ENCODE data around the gene FNIP2.

Gene FNIP2

GRCh38 chr4:158810487-158811215 is 41.8 kb downstream of the FNIP2 start:
- Histone ChIP-seq H3K36me3 (ENCODE audit: control insufficient read depth, low read depth, low read length) (no peaks in the 10 kb centered on the region), H3K9me3 (ENCODE audit: control insufficient read depth, low read depth, low read length) (no peaks in the 10 kb centered on the region), H3K4me3 (ENCODE audit: low read length) (no peak overlapping the region), H3K27ac (ENCODE audit: low read length) (no peak overlapping the region), H3K9ac (ENCODE audit: low read length) (no peak overlapping the region), H3K27me3 (ENCODE audit: control insufficient read depth, insufficient read depth, low read length) (no peaks in the 10 kb centered on the region), H3K4me1 (ENCODE audit: control insufficient read depth, low read depth, low read length) (peaks cover 7% of the 10 kb centered on the region)

- H3K9me3 ChIP-seq (ENCODE audit: control insufficient read depth, low read depth, low read length), result no peaks in the 10 kb centered on the region
- H3K4me3 ChIP-seq (ENCODE audit: low read length), result no peak overlapping the region
- H3K27ac ChIP-seq (ENCODE audit: low read length), result no peak overlapping the region
- no peaks in the 10 kb centered on the region for H3K36me3 ChIP-seq (ENCODE audit: control insufficient read depth, low read depth, low read length)
- no peak overlapping the region for H3K9ac ChIP-seq (ENCODE audit: low read length)
- H3K4me1 ChIP-seq (ENCODE audit: control insufficient read depth, low read depth, low read length), result peaks cover 3% of the 10 kb centered on the region
- H3K27me3 ChIP-seq (ENCODE audit: control insufficient read depth, insufficient read depth, low read length), result no peaks in the 10 kb centered on the region
These were observed 42.4 kb downstream of the FNIP2 start for GRCh38 chr4:158811216-158811540.

DNA sequence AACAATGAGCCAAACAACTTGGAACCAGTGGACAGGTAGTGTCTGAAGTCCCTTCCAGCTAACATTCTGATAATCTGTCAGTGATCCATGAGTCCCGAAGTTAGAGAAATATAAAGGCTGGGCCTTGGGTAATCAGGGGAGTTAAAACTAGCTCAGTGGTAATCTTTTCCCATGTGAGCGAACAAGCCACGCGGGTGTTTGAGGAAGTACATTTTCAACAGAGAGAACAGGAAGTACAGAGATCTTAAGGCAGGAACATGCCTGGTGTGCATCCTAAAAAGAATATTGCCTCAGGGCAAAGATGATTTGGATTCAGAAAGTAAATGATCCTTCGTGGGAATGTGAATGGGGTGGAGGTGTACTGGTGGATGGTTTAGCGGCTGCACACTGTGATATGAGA is 42.9 kb downstream of the FNIP2 start:
- H3K9me3 ChIP-seq (ENCODE audit: control insufficient read depth, low read depth, low read length), result no peaks in the 10 kb centered on the region
- H3K36me3 ChIP-seq (ENCODE audit: control insufficient read depth, low read depth, low read length), result no peaks in the 10 kb centered on the region
- no peak overlapping the region for H3K9ac ChIP-seq (ENCODE audit: low read length)
- H3K27me3 ChIP-seq (ENCODE audit: control insufficient read depth, insufficient read depth, low read length), result no peaks in the 10 kb centered on the region
- no peak overlapping the region for H3K4me3 ChIP-seq (ENCODE audit: low read length)
- no peak overlapping the region for H3K27ac ChIP-seq (ENCODE audit: low read length)
- peaks cover 3% of the 10 kb centered on the region for H3K4me1 ChIP-seq (ENCODE audit: control insufficient read depth, low read depth, low read length)

DNA sequence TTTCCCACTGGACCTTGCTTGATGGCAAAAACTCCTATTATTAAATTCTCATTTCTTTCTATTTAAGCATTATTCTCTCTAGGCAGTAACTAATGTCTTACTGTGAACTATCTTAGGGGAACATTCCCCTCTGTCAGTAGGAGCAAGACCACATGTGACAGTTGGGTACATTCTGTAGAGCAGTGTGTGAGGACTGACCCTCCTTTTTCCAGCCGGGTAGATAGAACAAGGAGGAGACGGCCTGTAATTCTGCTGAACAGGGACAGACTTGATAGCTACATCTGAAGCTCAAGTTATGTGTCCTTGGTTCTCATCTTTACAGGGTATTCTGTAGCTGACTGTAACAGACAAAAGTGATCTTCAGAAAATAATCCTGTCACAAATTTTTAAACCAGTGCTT is 43.3 kb downstream of the FNIP2 start:
- no peak overlapping the region for H3K27ac ChIP-seq (ENCODE audit: low read length)
- H3K9me3 ChIP-seq (ENCODE audit: control insufficient read depth, low read depth, low read length), result no peaks in the 10 kb centered on the region
- H3K4me3 ChIP-seq (ENCODE audit: low read length), result no peak overlapping the region
- no peak overlapping the region for H3K9ac ChIP-seq (ENCODE audit: low read length)
- H3K36me3 ChIP-seq (ENCODE audit: control insufficient read depth, low read depth, low read length), result no peaks in the 10 kb centered on the region
- H3K27me3 ChIP-seq (ENCODE audit: control insufficient read depth, insufficient read depth, low read length), result no peaks in the 10 kb centered on the region
- peaks cover 3% of the 10 kb centered on the region for H3K4me1 ChIP-seq (ENCODE audit: control insufficient read depth, low read depth, low read length)

DNA sequence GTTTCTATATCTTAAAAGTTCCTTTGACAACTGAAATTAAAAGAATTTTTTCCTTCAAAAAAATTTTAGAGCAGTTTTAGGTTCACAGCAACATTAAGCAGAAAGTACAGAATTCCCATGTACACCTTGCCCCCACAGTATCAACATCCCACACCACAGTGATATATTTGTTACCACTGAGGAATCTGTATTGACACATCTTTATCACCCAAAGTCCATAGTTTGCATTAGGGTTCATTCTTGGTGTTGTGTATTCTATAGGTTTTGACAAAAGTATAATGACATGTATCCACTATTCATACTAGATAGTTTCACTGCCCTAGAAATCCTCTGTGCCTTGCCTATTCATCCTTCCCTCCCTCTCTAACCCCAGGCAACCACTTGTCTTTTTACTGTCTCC is 43.7 kb downstream of the FNIP2 start:
- no peaks in the 10 kb centered on the region for H3K36me3 ChIP-seq (ENCODE audit: control insufficient read depth, low read depth, low read length)
- no peaks in the 10 kb centered on the region for H3K27me3 ChIP-seq (ENCODE audit: control insufficient read depth, insufficient read depth, low read length)
- H3K4me3 ChIP-seq (ENCODE audit: low read length), result no peak overlapping the region
- H3K27ac ChIP-seq (ENCODE audit: low read length), result no peak overlapping the region
- H3K9me3 ChIP-seq (ENCODE audit: control insufficient read depth, low read depth, low read length), result no peaks in the 10 kb centered on the region
- H3K4me1 ChIP-seq (ENCODE audit: control insufficient read depth, low read depth, low read length), result peaks cover 3% of the 10 kb centered on the region
- no peak overlapping the region for H3K9ac ChIP-seq (ENCODE audit: low read length)

- H3K27ac ChIP-seq (ENCODE audit: low read length), result no peak overlapping the region
- H3K9me3 ChIP-seq (ENCODE audit: control insufficient read depth, low read depth, low read length), result no peaks in the 10 kb centered on the region
- no peak overlapping the region for H3K9ac ChIP-seq (ENCODE audit: low read length)
- H3K4me1 ChIP-seq (ENCODE audit: control insufficient read depth, low read depth, low read length), result peaks cover 3% of the 10 kb centered on the region
- H3K27me3 ChIP-seq (ENCODE audit: control insufficient read depth, insufficient read depth, low read length), result no peaks in the 10 kb centered on the region
- no peaks in the 10 kb centered on the region for H3K36me3 ChIP-seq (ENCODE audit: control insufficient read depth, low read depth, low read length)
- H3K4me3 ChIP-seq (ENCODE audit: low read length), result no peak overlapping the region
These were observed 44.3 kb downstream of the FNIP2 start for GRCh38 chr4:158813113-158813512.

DNA sequence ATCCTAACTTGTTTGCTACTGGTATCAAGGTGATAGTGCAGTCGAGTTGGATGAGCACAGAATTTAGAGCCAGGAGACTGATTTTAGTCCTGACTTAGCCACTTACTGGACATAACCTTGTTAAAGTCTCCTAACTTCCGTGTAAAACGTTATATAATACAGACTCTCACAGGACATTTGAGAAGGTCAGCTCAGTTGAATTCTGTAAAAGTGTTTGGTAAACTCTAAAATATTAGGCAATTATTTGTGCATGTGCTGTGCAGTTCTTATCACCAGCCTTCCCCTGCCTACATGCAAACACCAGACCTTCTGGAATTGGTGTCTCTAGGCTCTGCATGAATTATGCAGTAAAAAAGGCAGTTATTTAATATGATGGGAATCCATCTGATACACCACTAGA is 45.4 kb downstream of the FNIP2 start:
- Histone ChIP-seq H3K9me3 (ENCODE audit: control insufficient read depth, low read depth, low read length) (no peaks in the 10 kb centered on the region), H3K27ac (ENCODE audit: low read length) (no peak overlapping the region), H3K27me3 (ENCODE audit: control insufficient read depth, insufficient read depth, low read length) (no peaks in the 10 kb centered on the region), H3K9ac (ENCODE audit: low read length) (no peak overlapping the region), H3K4me1 (ENCODE audit: control insufficient read depth, low read depth, low read length) (peaks cover 3% of the 10 kb centered on the region), H3K4me3 (ENCODE audit: low read length) (no peak overlapping the region), H3K36me3 (ENCODE audit: control insufficient read depth, low read depth, low read length) (no peaks in the 10 kb centered on the region)

- Histone ChIP-seq H3K4me1 (ENCODE audit: control insufficient read depth, low read depth, low read length) (peaks cover 3% of the 10 kb centered on the region), H3K27me3 (ENCODE audit: control insufficient read depth, insufficient read depth, low read length) (no peaks in the 10 kb centered on the region), H3K4me3 (ENCODE audit: low read length) (no peak overlapping the region), H3K36me3 (ENCODE audit: control insufficient read depth, low read depth, low read length) (no peaks in the 10 kb centered on the region), H3K9me3 (ENCODE audit: control insufficient read depth, low read depth, low read length) (no peaks in the 10 kb centered on the region), H3K9ac (ENCODE audit: low read length) (no peak overlapping the region), H3K27ac (ENCODE audit: low read length) (no peak overlapping the region)
These were observed 46.0 kb downstream of the FNIP2 start for GRCh38 chr4:158814636-158815330.

GRCh38 chr4:158816955-158817354 is 48.1 kb downstream of the FNIP2 start:
- Histone ChIP-seq H3K4me3 (ENCODE audit: low read length) (no peak overlapping the region), H3K4me1 (ENCODE audit: control insufficient read depth, low read depth, low read length) (no peaks in the 10 kb centered on the region), H3K9ac (ENCODE audit: low read length) (no peak overlapping the region)

DNA sequence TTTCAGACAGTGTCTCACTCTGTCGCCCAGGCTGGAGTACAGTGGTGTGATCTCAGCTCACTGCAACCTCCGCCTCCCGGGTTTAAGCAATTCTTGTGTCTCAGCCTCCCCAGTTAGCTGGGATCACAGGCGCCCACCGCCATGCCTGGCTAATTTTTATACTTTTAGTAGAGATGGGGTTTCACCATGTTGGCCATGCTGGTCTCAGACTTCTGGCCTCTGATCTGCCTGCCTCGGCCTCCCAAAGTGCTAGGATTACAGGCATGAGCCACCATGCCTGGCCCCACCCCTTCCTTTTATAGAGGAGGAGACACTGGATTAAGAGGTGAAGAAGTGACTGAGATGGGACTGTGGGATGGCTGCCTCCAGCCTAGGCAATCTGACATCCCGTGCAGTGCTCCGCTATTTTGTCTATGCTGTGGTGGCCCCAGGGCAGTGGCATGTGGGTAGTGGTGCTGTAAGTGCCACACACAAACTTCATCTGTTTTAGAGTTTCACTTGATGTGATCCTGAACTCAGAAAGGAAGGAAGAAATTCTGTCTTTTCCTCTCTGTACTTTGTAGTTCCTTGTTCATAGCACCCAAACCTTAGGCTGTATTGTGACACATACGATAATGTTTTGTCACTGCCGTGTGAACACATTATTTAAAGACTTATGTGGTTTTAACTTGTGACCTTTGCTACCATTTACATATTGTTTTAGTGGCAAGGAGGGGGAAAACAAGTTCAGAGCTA is 48.9 kb downstream of the FNIP2 start:
- no peaks in the 10 kb centered on the region for H3K9me3 ChIP-seq (ENCODE audit: control insufficient read depth, low read depth, low read length)
- H3K27ac ChIP-seq (ENCODE audit: low read length), result no peak overlapping the region
- H3K4me1 ChIP-seq (ENCODE audit: control insufficient read depth, low read depth, low read length), result no peaks in the 10 kb centered on the region
- no peaks in the 10 kb centered on the region for H3K27me3 ChIP-seq (ENCODE audit: control insufficient read depth, insufficient read depth, low read length)
- H3K36me3 ChIP-seq (ENCODE audit: control insufficient read depth, low read depth, low read length), result no peaks in the 10 kb centered on the region
- H3K9ac ChIP-seq (ENCODE audit: low read length), result no peak overlapping the region
- H3K4me3 ChIP-seq (ENCODE audit: low read length), result no peak overlapping the region

More at GRCh38 chr4:158816955-158817354, 48.1 kb downstream of the FNIP2 start:
- no peaks in the 10 kb centered on the region for H3K9me3 ChIP-seq (ENCODE audit: control insufficient read depth, low read depth, low read length)
- no peak overlapping the region for H3K27ac ChIP-seq (ENCODE audit: low read length)
- H3K36me3 ChIP-seq (ENCODE audit: control insufficient read depth, low read depth, low read length), result no peaks in the 10 kb centered on the region
- H3K27me3 ChIP-seq (ENCODE audit: control insufficient read depth, insufficient read depth, low read length), result no peaks in the 10 kb centered on the region

DNA sequence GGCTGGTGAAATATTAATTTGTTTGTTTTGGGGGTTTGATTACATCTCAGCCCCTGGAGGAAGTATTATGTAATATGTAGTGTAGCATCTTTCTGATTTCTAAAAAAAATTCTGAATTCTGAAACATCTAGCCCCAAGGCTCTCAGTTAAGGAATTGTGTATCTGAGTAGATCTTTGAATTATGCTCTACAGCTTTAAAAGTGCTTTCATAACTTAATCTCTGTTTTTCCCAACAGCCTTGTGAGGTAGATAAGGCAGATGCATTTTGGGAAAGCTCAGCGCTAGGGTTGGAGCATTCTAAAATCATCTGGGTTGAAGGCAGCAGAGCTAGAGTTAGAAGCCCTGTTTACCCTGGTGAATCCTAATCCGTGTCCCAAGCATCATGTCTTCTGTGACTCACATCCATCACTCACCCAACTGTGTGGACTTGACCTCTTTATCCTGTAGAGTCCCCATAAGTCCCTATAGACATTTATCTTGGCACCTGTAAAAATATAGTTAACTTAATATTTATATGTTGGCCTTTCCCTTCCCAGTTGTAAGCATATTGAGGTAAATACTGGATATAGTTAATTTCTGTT is 49.8 kb downstream of the FNIP2 start:
- Histone ChIP-seq H3K4me1 (ENCODE audit: control insufficient read depth, low read depth, low read length) (no peaks in the 10 kb centered on the region), H3K9ac (ENCODE audit: low read length) (no peak overlapping the region), H3K27me3 (ENCODE audit: control insufficient read depth, insufficient read depth, low read length) (no peaks in the 10 kb centered on the region), H3K27ac (ENCODE audit: low read length) (no peak overlapping the region), H3K9me3 (ENCODE audit: control insufficient read depth, low read depth, low read length) (no peaks in the 10 kb centered on the region), H3K4me3 (ENCODE audit: low read length) (no peak overlapping the region), H3K36me3 (ENCODE audit: control insufficient read depth, low read depth, low read length) (no peaks in the 10 kb centered on the region)

Measured in iPS-18a (cell line).